ENCODE data around the gene HDGFL2. TPM values are rescaled to one million over a fixed set of nuclear protein-coding genes. Genes with fewer than 3 reads are reported as not detected.

Gene HDGFL2
- total and polyA plus RNA-seq, 2 experiments from 2014 or later: 123 to 186 TPM

DNA sequence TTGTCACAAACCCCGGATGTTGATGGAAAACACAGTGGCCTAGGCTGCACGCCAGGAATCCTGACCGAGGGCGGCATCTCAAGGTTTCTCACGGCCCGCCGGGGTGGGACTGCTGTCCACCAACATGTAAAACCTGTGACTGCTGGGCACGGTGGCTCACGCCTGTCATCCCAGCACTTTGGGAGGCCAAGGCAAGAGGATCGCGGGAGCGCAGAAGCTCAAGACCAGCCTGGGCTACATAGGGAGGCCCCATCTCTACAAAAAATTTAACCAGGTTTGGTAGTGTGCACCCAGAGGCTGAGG, 35.0 kb downstream of the HDGFL2 start:
- Histone ChIP-seq H3K36me3 (peaks cover 4% of the 10 kb centered on the region), H3K27me3 (no peaks in the 10 kb centered on the region), H3K4me1 (ENCODE audit: low read depth) (no peaks in the 10 kb centered on the region), H3K27ac (no peak overlapping the region), H3K4me3 (no peak overlapping the region), H3K9me3 (ENCODE audit: low read depth) (no peaks in the 10 kb centered on the region)
- no peak for DNase-seq (ENCODE audit: low read depth in 1 of 2, low spot score in 1 of 2)
- TF ChIP-seq, protein P1, sequence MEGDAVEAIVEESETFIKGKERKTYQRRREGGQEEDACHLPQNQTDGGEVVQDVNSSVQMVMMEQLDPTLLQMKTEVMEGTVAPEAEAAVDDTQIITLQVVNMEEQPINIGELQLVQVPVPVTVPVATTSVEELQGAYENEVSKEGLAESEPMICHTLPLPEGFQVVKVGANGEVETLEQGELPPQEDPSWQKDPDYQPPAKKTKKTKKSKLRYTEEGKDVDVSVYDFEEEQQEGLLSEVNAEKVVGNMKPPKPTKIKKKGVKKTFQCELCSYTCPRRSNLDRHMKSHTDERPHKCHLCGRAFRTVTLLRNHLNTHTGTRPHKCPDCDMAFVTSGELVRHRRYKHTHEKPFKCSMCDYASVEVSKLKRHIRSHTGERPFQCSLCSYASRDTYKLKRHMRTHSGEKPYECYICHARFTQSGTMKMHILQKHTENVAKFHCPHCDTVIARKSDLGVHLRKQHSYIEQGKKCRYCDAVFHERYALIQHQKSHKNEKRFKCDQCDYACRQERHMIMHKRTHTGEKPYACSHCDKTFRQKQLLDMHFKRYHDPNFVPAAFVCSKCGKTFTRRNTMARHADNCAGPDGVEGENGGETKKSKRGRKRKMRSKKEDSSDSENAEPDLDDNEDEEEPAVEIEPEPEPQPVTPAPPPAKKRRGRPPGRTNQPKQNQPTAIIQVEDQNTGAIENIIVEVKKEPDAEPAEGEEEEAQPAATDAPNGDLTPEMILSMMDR (IDR thresholded peaks at IDR 0.05; ENCODE audit: low read depth, low read length): no peak

DNA sequence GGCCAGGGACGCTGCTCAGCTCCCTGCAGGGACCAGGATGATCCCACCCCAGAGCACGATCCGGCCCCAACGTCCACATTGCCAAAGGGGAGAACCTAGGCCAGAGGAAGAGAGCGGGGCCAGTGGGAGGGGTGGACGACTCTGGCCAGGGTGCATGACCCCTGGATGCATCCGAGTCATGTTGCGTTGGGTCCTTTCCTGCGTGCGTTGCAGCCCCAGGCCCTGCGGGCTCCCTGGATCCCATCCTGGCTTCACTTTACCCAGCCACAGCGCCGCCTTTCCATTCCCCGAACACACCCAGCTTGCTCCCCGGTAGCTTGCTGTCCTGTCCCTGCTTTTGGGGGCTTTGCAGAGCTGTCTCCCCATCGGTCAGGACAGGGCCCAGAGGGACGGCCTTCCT, 35.7 kb downstream of the HDGFL2 start:
- Histone ChIP-seq H3K4me1 (ENCODE audit: low read depth) (no peaks in the 10 kb centered on the region), H3K27me3 (no peaks in the 10 kb centered on the region), H3K9me3 (ENCODE audit: low read depth) (no peaks in the 10 kb centered on the region), H3K36me3 (peaks cover 3% of the 10 kb centered on the region), H3K27ac (no peak overlapping the region), H3K4me3 (no peak overlapping the region)
- TF ChIP-seq, protein P1 (IDR thresholded peaks at IDR 0.05; ENCODE audit: low read depth, low read length): no peak
- DNase-seq (ENCODE audit: low read depth in 1 of 2, low spot score in 1 of 2): no peak

DNA sequence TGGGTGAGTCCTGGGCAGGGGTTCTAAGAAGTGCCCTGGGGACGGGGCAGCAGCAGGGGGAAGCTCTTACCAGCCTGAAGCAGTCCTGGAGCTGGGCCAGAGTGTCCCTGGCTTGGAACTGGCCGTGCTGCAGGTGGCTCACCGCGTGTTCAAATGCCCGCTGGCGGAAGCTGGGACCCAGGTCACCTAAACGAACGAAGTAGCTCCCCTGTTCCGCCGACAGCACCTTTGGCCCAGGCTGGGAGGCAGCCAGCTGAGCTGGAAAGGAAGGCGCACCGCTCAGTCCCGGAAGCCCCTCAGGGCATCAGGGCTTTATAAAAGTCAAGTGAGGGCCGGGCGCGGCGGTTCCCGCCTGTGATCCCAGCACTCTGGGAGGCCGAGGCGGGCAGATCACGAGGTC, 36.6 kb downstream of the HDGFL2 start:
- no peak for DNase-seq (ENCODE audit: low read depth in 1 of 2, low spot score in 1 of 2)
- TF ChIP-seq, protein P1 (IDR thresholded peaks at IDR 0.05; ENCODE audit: low read depth, low read length): no peak
- Histone ChIP-seq H3K27me3 (no peaks in the 10 kb centered on the region), H3K36me3 (no peaks in the 10 kb centered on the region), H3K9me3 (ENCODE audit: low read depth) (no peaks in the 10 kb centered on the region), H3K4me3 (no peak overlapping the region), H3K4me1 (ENCODE audit: low read depth) (no peaks in the 10 kb centered on the region), H3K27ac (no peak overlapping the region)

DNA sequence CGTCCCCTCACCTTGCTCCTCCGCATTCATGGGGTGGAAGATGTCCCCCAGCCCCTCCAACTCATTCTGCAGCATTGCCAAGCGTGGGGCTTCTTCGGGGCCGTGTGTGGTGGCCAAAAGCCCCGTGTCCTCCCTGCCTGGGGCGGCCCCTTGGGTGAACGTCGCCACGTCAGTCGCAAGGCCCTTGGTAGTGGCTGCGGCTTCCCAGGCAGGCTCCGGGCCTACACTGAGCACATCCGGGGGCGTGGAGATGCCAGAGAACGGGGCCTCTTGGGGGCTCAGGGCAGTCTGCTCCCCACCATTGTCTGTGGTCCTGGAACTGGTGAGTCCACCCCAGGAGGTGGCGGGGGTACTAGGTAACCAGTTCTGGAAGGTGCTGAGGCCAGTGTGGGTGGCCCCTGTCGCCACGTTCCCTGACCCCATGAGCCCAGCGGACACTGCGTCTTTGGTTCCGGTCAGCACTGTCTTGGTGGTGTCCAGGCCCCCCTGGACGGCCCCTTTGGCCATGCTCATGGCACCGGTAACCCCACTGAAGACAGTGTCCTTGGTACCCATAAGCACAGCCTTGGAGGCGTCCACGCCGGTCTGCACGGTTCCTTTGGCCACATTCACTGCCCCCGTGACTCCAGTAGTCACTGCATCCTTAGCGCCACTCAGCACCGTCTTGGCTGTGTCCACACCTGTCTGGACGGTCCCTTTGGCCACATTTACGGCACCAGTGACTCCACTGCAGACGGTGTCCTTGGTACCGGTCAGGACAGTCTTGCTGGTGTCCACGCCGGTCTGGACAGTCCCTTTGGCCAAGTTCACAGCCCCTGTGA, 38.5 kb downstream of the HDGFL2 start:
- Histone ChIP-seq H3K27me3 (no peaks in the 10 kb centered on the region), H3K4me3 (no peak overlapping the region), H3K9me3 (ENCODE audit: low read depth) (no peaks in the 10 kb centered on the region), H3K4me1 (ENCODE audit: low read depth) (no peaks in the 10 kb centered on the region), H3K27ac (no peak overlapping the region), H3K36me3 (no peaks in the 10 kb centered on the region)
- no peak for DNase-seq (ENCODE audit: low read depth in 1 of 2, low spot score in 1 of 2)
- TF ChIP-seq, protein P1 (IDR thresholded peaks at IDR 0.05; ENCODE audit: low read depth, low read length): no peak

DNA sequence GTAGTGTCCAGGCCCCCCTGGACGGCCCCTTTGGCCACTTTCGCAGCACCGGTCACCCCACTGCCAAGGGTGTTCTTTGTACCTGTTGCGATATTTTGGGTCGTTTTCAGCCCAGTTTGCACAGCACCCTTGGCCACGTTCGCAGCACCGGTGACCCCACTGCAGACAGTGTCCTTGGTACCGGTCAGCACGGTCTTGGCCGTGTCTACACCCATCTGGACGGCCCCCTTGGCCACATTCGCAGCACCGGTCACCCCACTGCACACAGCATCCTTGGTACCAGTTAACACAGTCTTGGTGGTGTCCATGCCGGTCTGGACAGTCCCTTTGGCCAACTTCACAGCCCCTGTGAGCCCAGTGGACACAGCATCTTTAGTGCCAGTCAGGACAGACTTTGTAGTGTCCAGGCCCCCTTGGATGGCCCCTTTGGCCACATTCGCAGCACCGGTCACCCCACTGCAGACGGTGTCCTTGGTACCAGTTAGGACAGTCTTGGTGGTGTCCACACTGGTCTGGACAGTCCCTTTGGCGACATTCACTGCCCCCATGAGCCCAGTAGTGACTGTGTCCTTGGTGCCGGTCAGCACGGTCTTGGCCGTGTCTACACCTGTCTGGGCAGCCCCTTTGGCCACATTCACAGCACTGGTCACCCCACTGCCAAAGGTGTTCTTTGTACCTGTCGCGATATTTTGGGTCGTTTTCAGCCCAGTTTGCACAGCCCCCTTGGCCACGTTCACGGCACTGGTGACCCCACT, 39.4 kb downstream of the HDGFL2 start:
- no peak overlapping the region for H3K4me3 ChIP-seq
- no peaks in the 10 kb centered on the region for H3K27me3 ChIP-seq
- H3K27ac ChIP-seq: no peak overlapping the region
- H3K9me3 ChIP-seq (ENCODE audit: low read depth): no peaks in the 10 kb centered on the region
- no peaks in the 10 kb centered on the region for H3K36me3 ChIP-seq
- DNase-seq (ENCODE audit: low read depth in 1 of 2, low spot score in 1 of 2): no peak
- TF ChIP-seq, protein P1 (IDR thresholded peaks at IDR 0.05; ENCODE audit: low read depth, low read length): no peak
- H3K4me1 ChIP-seq (ENCODE audit: low read depth): no peaks in the 10 kb centered on the region

Measured in cardiac muscle cell (in vitro differentiated cells and primary cell).